Stimulated activated CD8-positive, alpha-beta memory T cell treated with anti-CD3 and anti-CD28 coated beads, Interleukin-4, amount 100 ng/mL, for 4 hours (primary cell): ENCODE data around the gene TAF5L.
"Not testable (repeated sequence)": the region's sequence is repeated elsewhere in the genome, so short reads cannot be mapped to it uniquely, and the experiment has no call there.

Experiments
- DNase-seq, 2 donors: peaks; one replicate each; pipeline ENCODE4 v3.0.0-alpha.2; 2020; ENCODE audit warnings: low read depth in 2 of 2, low spot score in 1 of 2

TAF5L gene

GRCh38 chr1:229642970-229643369 is 17.0 kb upstream of the TAF5L start:
- no peak for DNase-seq

DNA sequence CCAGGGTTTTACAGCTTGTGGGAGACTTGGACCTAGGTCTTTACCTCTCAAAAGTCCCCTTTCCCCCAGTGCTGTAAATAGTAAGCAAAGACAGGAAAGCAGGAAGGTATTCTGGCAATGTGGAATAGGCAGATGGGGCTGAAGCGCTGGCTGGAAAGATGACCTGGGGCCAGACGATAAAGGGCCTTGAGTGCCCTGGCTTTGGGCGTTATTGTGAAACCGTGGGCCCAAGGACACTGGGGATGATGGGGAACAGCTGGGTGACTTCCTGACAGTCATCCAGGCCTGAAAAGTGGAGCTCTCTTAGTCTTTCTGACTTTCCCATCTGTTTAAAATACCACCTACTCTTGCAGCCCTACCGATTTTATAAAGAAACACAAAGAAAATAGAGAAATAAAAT is 16.5 kb upstream of the TAF5L start:
- DNase-seq = no peak

- DNase-seq = no peak
Observed at GRCh38 chr1:229641306-229641705, 15.4 kb upstream of the TAF5L start.

DNA sequence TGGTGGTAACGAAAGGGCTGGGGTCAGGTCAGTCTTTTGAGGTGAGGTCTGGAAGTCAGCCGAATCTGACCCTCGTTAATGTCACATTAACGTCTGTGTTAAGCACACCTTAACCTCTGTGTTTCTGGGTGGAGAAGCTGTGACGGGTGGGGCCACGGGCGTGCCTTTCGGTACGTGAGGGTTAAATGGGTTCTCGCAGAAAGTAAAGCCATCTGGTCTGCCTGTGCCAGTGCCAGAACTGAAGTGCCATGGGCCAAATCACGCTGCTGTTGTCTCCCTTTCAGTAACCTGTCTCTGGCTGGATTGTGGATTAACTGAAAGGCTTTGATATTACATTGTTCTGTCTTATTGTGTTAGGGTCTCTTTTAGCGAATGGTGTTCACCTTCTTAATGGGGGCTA is 14.5 kb upstream of the TAF5L start:
- no peak for DNase-seq

DNA sequence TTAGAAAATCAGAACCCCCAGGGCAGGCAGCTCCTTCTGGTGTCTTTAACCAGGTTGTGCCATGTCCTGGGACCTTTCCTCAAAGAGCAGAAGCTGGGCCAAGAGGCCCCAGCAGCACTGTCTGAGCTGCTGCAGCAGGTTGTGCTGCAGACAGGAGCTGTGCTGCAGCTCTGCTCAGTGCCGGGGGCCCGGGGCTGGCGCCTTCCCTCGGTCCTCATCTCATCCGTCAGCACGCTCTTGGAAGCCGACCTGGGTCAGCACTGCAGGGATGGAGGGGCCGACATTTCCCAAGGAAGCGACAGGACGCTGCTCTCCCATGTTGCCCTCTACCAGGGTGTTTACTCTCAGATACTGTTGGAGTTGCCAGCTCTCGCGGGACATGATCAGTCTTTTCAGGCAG is 11.8 kb upstream of the TAF5L start:
- DNase-seq = no peak

- DNase-seq = no peak
Observed at GRCh38 chr1:229636042-229636441, 10.1 kb upstream of the TAF5L start.

- DNase-seq = no peak
Observed at GRCh38 chr1:229631966-229632365, 6.0 kb upstream of the TAF5L start.

DNA sequence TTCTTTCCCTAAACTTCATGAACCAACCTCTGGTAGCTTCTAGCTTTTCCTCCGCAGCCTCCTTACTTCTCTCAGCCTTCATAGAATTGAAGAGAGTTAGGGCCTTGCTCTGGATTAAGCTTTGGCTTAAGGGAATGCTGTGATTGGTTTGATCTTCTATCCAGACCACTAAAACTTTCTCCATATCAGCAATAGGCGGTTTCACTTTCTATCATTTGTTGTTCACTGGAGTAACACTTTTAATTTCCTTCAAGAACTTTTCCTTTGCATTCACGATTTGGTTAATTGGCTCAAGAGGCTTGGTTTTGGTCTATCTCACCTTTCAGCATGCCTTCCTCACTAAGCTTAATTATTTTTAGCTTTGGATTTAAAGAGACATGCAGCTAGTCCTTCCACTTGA is 5.2 kb upstream of the TAF5L start:
- DNase-seq = no peak

GRCh38 chr1:229629261-229629660 is 3.3 kb upstream of the TAF5L start:
- no peak for DNase-seq

GRCh38 chr1:229627003-229627402 is 1.1 kb upstream of the TAF5L start:
- DNase-seq = no peak

DNA sequence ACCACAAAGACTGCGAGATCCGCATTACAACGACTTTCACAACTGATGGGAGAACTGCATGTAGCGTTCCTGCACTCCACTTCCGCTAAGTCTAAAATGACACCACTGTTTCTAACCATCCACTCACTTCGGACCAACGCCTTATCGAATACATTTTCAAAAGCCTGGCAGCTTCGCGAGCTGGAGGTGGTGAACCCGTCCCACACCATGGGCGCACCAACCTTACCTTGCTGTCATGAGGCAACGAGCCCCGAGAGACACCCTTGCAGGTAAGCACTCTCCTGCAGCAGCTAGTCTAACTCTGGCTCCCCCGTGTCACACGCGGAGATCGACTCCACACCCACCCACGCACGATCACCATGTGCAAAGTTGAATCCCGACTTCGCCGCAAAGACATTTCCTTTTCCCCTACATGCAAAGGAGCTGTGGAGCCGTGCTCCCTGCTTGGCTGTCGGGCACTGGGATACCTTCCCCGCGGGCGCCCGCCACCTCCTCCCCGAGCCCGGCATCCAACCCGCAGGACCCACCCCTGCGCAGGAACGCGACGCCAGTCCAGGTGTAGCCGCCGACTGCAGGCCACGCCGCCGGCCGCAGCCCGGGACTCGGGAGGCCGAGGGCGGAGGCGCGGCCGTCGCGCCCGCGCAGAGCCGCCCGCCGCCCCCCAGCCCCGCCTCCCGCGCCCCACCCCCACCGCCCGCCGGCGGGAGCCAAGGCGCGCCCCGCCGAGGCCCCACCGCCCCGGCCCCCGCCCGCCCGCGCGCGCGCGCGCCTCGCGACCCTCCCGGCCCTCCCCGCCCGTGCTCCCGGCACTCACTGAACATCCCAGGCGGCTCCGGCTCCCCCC is 629 bp downstream of the TAF5L start:
- peak; percentile 17 to 23 for DNase-seq

GRCh38 chr1:229624521-229625070 is 1.3 kb downstream of the TAF5L start:
- DNase-seq = no peak

DNA sequence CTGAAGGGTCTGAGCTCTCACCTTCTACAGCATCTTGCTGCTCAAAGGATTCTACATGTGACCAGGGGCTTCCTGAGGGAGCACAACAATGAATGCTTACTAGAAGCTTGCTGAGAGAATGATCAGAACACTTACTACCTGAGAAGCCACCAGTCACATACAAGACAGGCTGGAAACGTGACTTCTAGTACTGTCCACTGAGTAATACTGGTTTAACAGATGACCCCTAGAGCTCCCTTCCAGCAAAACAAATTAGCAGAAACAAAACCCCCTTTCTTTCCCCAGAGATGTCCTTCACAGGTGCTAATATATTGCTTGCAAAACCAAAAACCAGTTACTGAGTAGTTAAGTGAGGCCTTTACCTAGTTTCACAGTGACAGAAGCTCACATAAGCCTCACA is 2.1 kb downstream of the TAF5L start:
- no peak for DNase-seq

DNA sequence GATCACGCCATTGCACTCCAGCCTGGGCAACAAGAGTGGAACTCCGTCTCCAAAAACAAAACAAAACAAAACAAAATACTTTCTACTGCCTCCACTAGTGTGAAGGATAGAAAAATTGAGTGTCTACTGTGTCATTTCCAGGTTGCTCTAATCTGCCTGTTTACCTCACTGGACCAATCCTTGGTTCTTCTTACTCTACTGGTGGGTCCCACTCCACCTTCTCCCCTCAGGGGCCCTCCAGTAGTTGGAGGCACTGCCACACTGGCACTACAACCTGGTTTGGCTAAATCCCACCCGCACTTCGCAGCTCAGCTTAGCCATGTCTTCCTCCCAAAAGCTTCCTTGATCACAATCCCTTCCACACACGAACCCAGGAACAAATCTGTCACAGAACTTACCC is 2.7 kb downstream of the TAF5L start:
- no peak for DNase-seq

- DNase-seq = not testable (repeated sequence)
Observed at GRCh38 chr1:229622641-229623120, 3.2 kb downstream of the TAF5L start.

DNA sequence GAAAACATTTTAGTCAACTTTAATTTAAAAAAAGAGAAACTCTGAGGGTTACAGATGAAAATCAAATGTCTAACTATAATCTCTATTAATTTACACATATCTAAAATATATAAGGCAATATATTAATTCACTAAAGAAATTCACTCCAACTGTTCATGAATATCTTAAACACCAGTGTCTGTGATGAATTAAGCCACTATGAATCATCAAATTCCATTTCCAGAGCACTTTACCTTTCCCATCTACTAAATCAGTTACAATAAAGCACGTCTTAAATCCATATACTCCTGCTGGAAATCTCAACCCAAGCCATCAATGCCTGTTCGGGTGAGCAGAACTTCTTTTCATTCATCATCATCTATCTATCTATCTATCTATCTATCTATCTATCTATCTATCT is 4.3 kb downstream of the TAF5L start:
- no peak for DNase-seq

- DNase-seq = no peak
Observed at GRCh38 chr1:229620876-229621275, 5.0 kb downstream of the TAF5L start.

DNA sequence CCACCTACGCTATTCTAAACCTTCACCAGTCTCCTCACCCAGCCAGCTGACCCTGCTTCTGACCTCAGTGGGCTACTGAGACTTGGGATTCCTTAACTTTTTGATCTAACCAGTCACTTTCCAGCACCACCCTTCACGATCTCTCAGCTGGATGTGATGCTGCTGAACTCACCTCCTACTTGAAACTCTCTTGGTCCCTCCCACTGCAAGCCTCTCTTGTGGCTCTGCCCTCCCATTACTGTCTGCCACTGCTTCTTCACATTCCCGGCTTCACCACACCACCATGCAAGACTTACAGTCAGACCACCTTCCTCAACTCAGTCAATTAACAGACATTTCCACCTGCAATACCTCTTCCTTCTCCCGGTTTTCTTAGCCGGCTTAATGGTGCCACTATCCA is 6.3 kb downstream of the TAF5L start:
- no peak for DNase-seq

DNA sequence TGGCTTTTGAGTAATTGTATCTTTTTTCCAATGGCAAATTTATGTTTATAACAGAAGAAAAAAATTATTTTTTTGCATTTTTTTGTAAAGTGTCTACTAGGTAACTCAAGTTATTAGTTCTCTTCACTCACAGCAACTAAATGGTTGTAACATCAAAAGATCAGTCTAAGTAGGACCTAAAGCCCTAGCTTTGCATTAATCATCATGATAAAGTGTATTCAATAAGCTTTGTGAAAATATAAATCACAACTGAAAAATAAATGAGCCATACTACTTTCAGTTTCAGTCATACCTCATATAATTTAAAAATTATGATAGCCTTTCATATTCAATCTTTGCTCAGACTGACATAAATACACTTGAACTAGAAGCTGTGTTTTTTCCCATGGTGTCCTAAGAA is 6.9 kb downstream of the TAF5L start:
- no peak for DNase-seq

DNA sequence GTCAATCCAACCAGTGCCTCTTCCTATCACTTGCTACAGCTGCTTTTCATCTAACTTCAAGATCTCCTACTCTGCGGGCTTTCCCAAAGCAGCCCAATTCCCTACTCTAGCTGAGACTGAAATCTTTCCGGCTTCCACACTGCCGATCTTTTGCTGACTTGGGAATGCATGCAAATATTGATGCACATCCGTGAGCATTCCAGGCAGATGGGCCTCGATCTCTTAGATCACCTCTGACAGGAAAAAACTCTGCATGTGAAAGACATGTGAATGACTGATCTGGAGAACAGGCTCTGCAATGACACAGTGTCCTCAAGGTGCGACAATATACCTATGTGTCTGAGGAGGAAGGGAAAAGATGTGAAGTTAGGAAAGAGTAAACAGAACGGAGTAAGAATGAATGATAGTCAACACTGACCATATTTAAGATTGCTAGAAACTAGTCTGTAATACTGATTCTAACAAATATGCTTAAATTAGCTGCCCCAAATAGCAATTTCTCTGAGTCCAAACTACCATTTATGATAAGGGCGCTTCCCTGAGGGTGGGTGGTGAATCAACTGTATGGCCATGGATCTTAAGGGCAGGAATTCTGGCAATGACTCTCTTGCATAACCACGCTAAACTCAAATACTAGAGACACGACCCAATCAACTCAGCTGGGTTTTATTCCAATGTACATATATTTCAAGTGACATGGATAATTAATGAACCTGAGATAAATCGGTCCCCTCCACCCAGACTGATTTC is 8.4 kb downstream of the TAF5L start:
- DNase-seq = no peak

DNA sequence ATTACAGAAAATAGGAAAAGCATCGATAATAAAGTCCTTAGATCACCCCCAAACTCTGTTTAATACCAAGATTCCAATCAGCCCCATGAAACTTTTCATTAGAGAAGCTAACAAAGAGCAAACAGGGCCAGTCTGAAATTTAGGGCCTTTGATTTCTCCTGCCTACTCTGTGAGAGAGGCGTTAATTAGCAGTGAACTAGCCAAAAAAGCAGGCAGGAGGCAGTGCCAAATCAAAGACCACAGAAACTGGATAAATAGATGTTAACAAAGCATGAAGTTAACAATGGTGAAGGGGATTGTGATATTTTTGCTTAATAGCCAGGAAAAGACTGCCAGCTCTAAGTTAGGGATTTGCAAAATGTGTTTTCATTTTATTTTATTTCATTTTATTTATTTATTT is 11.2 kb downstream of the TAF5L start:
- no peak for DNase-seq

DNA sequence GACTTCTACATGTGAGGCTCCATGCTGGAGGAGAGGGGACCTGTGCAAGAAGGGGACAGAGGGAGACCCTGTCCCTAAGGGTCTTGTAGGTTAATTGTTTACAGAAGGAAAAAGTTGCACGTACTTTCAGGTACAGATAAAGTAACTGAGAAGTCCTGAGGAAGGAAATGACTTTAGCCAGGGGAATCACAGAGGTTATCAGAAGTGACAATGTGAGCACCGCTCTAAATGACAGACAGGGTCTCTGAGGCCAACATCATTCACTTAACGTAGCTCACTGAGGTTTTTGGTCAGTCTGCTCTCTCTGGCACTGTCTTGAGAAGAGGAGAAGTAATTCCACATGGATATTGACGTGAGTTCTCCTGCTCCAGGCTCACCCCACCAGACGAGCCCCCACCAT is 12.0 kb downstream of the TAF5L start:
- no peak for DNase-seq
